Fibroblast of the aortic adventitia (primary cell): ENCODE data around the gene CRYGN. TPM values are rescaled to one million over a fixed set of nuclear protein-coding genes. Genes with fewer than 3 reads are reported as not detected.

Source experiments
- DNase-seq: peaks from one replicate; pipeline ENCODE4 v3.0.0-alpha.2; 2010; ENCODE audit warnings: low read depth
- H3K4me3 ChIP-seq: 2 replicates; pipeline ENCODE4 v1.5.1; 2011; ENCODE audit warnings: low read depth, mild to moderate bottlenecking, control low read depth, low read length, moderate library complexity
- CTCF ChIP-seq: IDR thresholded peaks from 2 replicates; pipeline ENCODE4 v1.5.1; 2011; ENCODE audit warnings: mild to moderate bottlenecking, low read length, control low read depth, inconsistent platforms; ENCODE audit not compliant: insufficient read depth
- total RNA-seq: library from RNA; depleted of rRNA; stranded (reverse); fragments of >200 nt; gene quantifications from 2 replicates; pipeline ENCODE4 v1.2.3, GENCODE V29; 2012; ENCODE audit warnings: low replicate concordance

Gene CRYGN
- total RNA-seq, 1 donor = 0.09 TPM

GRCh38 chr7:151483711-151483983 lies 43.7 kb upstream of the CRYGN start:
- no peak overlapping the region for H3K4me3 ChIP-seq
- TF ChIP-seq CTCF = no peak
- no peak for DNase-seq

- no peak for TF ChIP-seq CTCF
- no peak overlapping the region for H3K4me3 ChIP-seq
- DNase-seq = no peak
These were observed 43.2 kb upstream of the CRYGN start for GRCh38 chr7:151482883-151483710.

GRCh38 chr7:151481650-151482505 lies 41.9 kb upstream of the CRYGN start:
- H3K4me3 ChIP-seq = no peak overlapping the region
- DNase-seq = no peak
- no peak for TF ChIP-seq CTCF

- no peak for DNase-seq
- no peak overlapping the region for H3K4me3 ChIP-seq
- no peak for TF ChIP-seq CTCF
These were observed 37.9 kb upstream of the CRYGN start for GRCh38 chr7:151477867-151478266.

GRCh38 chr7:151472644-151473380 lies 32.9 kb upstream of the CRYGN start:
- H3K4me3 ChIP-seq = no peak overlapping the region
- no peak for TF ChIP-seq CTCF
- DNase-seq = no peak

GRCh38 chr7:151470711-151471110 lies 30.8 kb upstream of the CRYGN start:
- no peak overlapping the region for H3K4me3 ChIP-seq
- TF ChIP-seq CTCF = no peak
- DNase-seq = no peak
